Measurements from ENCODE around the gene PCGF6. TPM values are rescaled to one million over a fixed set of nuclear protein-coding genes. Genes with fewer than 3 reads are reported as not detected.

The PCGF6 gene
- total RNA-seq, 1 donor from 2014 or later: 8.3 TPM

DNA sequence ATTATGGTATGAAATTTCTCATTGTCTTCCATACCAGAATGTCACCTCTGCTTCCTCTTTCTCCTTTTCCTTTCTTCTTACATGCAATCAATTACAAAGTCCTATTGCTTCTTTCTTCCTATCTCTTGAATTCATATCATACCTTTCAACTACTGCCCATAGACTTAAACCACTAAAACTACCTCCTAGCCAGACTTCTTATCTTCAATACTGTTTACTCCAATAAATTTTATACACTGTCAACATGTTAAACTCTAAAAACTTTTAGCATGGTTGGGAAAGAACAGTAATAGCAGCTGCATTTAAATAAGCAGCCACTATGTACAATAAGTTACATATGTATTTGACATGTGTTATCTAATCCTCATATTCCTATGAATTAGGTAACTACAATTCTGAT is 34.9 kb downstream of the PCGF6 start:
- no peaks in the 10 kb centered on the region for H3K27me3 ChIP-seq
- TF ChIP-seq POLR2A (IDR thresholded peaks at IDR 0.05) (no peak), POLR2AphosphoS5 (IDR thresholded peaks at IDR 0.05; ENCODE audit: insufficient read depth in 1 of 2, low read depth in 1 of 2) (no peak), CTCF (IDR thresholded peaks at IDR 0.05) (no peak)
- no peak overlapping the region for H3K27ac ChIP-seq
- peaks cover 0 to 25% of the 10 kb centered on the region in 2 donors for H3K36me3 ChIP-seq
- no peaks in the 10 kb centered on the region for H3K4me1 ChIP-seq
- intact Hi-C loops (cut with DNase I): no loop called here
- DNase-seq (ENCODE audit: extremely low spot score in 2 of 2): no peak
- H3K9me3 ChIP-seq: no peaks in the 10 kb centered on the region
- H3K4me3 ChIP-seq: no peak overlapping the region

- H3K9me3 ChIP-seq: no peaks in the 10 kb centered on the region
- H3K4me1 ChIP-seq: no peaks in the 10 kb centered on the region
- H3K36me3 ChIP-seq: peaks cover 0 to 20% of the 10 kb centered on the region in 2 donors
- no peak for DNase-seq (ENCODE audit: extremely low spot score in 2 of 2)
- no peak overlapping the region for H3K27ac ChIP-seq
- intact Hi-C loops (cut with DNase I): no loop called here
- TF ChIP-seq POLR2A (IDR thresholded peaks at IDR 0.05) (no peak), POLR2AphosphoS5 (IDR thresholded peaks at IDR 0.05; ENCODE audit: insufficient read depth in 1 of 2, low read depth in 1 of 2) (no peak), CTCF (IDR thresholded peaks at IDR 0.05) (no peak)
- H3K4me3 ChIP-seq: no peak overlapping the region
- H3K27me3 ChIP-seq: no peaks in the 10 kb centered on the region
These were observed 40.7 kb downstream of the PCGF6 start for GRCh38 chr10:103310197-103310596.

DNA sequence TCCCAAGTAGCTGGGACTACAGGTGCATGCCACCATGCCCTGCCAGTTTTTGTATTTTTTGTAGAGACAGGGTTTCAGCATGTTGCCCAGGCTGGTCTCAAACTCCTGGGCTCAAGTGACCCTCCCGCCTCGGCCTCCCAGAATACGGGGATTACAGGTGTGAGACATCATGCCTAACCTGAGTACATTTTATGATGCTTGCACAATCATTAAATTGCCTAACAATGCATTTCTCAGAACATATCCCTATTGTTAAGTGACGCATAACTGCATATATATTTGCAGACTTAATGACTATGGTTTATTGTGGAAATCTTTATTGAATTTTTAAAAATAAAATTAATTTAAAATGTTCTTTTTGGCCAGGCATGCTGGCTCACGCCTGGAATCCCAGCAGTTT is 43.3 kb downstream of the PCGF6 start:
- Histone ChIP-seq H3K27ac (no peak overlapping the region), H3K27me3 (no peaks in the 10 kb centered on the region), H3K9me3 (no peaks in the 10 kb centered on the region), H3K4me1 (no peaks in the 10 kb centered on the region), H3K4me3 (no peak overlapping the region), H3K36me3 (peaks cover 0 to 20% of the 10 kb centered on the region in 2 donors)
- TF ChIP-seq POLR2A (IDR thresholded peaks at IDR 0.05) (no peak), CTCF (IDR thresholded peaks at IDR 0.05) (no peak)
- no peak for DNase-seq (ENCODE audit: extremely low spot score in 2 of 2)
- intact Hi-C loops (cut with DNase I): no loop called here

DNA sequence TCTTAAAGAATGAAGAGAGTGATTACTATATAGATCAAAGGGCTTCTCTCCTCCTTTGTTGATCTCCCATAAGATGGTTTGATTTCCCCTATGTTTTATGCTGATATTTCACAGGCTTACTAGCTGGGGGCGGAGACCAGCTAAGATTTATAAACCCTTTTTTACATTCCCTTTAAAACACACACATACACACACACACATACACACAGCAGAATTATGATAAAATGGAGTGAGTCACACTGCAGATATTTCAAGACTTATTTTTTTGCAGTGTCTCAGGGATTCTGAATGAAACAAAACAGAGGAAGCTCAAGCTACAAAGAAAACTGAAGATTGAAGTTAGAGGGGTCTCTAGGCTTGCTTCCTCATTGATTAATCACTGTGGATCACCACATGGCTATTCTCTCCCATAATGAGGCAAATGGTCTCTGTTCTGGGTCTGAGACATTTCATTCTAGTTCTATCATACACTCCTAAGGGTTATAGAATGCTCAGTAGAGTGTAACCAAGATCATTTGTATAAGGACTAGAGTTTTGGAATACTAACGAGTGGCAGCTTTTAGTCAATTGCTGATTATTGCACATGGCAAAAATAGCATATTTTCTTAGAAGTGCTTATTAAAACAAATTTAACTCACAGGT is 55.4 kb downstream of the PCGF6 start:
- Histone ChIP-seq H3K27ac (no peak overlapping the region), H3K36me3 (no peaks in the 10 kb centered on the region), H3K27me3 (no peaks in the 10 kb centered on the region), H3K9me3 (no peaks in the 10 kb centered on the region), H3K4me3 (no peak overlapping the region), H3K4me1 (no peaks in the 10 kb centered on the region)
- DNase-seq (ENCODE audit: extremely low spot score in 2 of 2): no peak
- TF ChIP-seq POLR2AphosphoS5 (IDR thresholded peaks at IDR 0.05; ENCODE audit: insufficient read depth in 1 of 2, low read depth in 1 of 2) (no peak), CTCF (IDR thresholded peaks at IDR 0.05) (no peak), POLR2A (IDR thresholded peaks at IDR 0.05) (no peak)
- intact Hi-C loops (cut with DNase I): no loop called here

DNA sequence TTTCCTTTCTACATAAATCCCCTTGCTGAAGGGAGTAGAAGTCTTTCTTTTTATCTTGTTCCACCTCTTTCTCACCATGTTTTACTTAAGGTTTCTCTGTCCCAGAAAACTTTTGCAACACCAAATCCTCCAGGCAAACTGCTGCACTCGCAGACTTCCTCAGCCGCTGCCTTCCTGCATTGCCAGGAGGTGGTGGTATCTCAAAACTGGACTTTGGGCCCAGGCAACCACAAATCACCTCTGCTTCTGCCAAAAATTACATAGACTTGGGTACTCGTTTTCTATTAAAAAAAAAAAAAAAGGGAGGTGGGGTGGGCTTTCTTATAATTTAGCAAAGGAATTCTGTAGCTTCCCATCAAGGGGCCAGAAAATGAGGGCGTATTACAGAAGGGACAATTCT is 59.4 kb downstream of the PCGF6 start:
- TF ChIP-seq CTCF (IDR thresholded peaks at IDR 0.05): no peak
- no peak for TF ChIP-seq POLR2AphosphoS5 (IDR thresholded peaks at IDR 0.05; ENCODE audit: insufficient read depth in 1 of 2, low read depth in 1 of 2)
- no peak for TF ChIP-seq POLR2A (IDR thresholded peaks at IDR 0.05)
- Histone ChIP-seq H3K4me1 (no peaks in the 10 kb centered on the region), H3K4me3 (no peak overlapping the region), H3K9me3 (no peaks in the 10 kb centered on the region), H3K27ac (no peak overlapping the region), H3K27me3 (no peaks in the 10 kb centered on the region), H3K36me3 (no peaks in the 10 kb centered on the region)
- intact Hi-C loops (cut with DNase I): no loop called here
- DNase-seq (ENCODE audit: extremely low spot score in 2 of 2): no peak

All from vagina (tissue), 2 donors.